GM15510 (cell line): ENCODE results near the gene LOXHD1.

Source experiments
- POLR2A ChIP-seq: IDR thresholded peaks from 3 replicates; pipeline ENCODE4 v1.6.1; 2011; ENCODE audit warnings: borderline replicate concordance; ENCODE audit not compliant: insufficient read length; ENCODE audit errors: extremely low read depth

LOXHD1 gene

GRCh38 chr18:46657115-46657955 is at the start of gene LOXHD1:
Gene LOXHD1 (minus strand): TSS chr18:46657220. CDS start chr18:46657033, 187 bp downstream.
- no peak for TF ChIP-seq POLR2A

GRCh38 chr18:46705521-46705920 is 48.5 kb upstream of the LOXHD1 start:
- TF ChIP-seq POLR2A, result no peak

- no peak for TF ChIP-seq POLR2A
Measured at GRCh38 chr18:46704816-46705215, 47.8 kb upstream of the LOXHD1 start.

GRCh38 chr18:46704189-46704588 is 47.2 kb upstream of the LOXHD1 start:
- TF ChIP-seq POLR2A, result no peak

GRCh38 chr18:46702471-46702870 is 45.5 kb upstream of the LOXHD1 start:
- TF ChIP-seq POLR2A, result no peak

- TF ChIP-seq POLR2A, result no peak
Measured at GRCh38 chr18:46700066-46700824, 43.2 kb upstream of the LOXHD1 start.

- TF ChIP-seq POLR2A, result no peak
Measured at GRCh38 chr18:46696702-46697101, 39.7 kb upstream of the LOXHD1 start.

GRCh38 chr18:46696268-46696667 is 39.2 kb upstream of the LOXHD1 start:
- TF ChIP-seq POLR2A, result no peak

- no peak for TF ChIP-seq POLR2A
Measured at GRCh38 chr18:46693996-46694395, 37.0 kb upstream of the LOXHD1 start.

GRCh38 chr18:46688853-46689525 is 32.0 kb upstream of the LOXHD1 start:
- TF ChIP-seq POLR2A, result no peak

- TF ChIP-seq POLR2A, result no peak
Measured at GRCh38 chr18:46686186-46686585, 29.2 kb upstream of the LOXHD1 start.

- TF ChIP-seq POLR2A, result no peak
Measured at GRCh38 chr18:46683252-46683651, 26.2 kb upstream of the LOXHD1 start.

GRCh38 chr18:46680784-46681695 is 24.0 kb upstream of the LOXHD1 start:
- no peak for TF ChIP-seq POLR2A
